KMS-11 (cell line): ENCODE data around the gene DAO.

Experiments
- H2AFZ ChIP-seq: fragments of 200-600 bp; sonication (generic); 2 replicates; pipeline ENCODE4 v1.6.1; 2016; ENCODE audit warnings: antibody characterized with exemption, mixed run types, low read depth
- H3K27ac ChIP-seq: fragments of 200-600 bp; sonication (generic); 2 replicates; pipeline ENCODE4 v1.6.1; 2016; ENCODE audit warnings: mild to moderate bottlenecking, mixed run types
- H3K27me3 ChIP-seq: fragments of 200-600 bp; sonication (generic); 2 replicates; pipeline ENCODE4 v1.6.1; 2017; ENCODE audit warnings: mild to moderate bottlenecking, low read depth, mixed run types, moderate library complexity; ENCODE audit not compliant: insufficient read depth
- H3K36me3 ChIP-seq: fragments of 200-600 bp; sonication (generic); 2 replicates; pipeline ENCODE4 v1.6.1; 2017; ENCODE audit warnings: mild to moderate bottlenecking, mixed run types; ENCODE audit not compliant: insufficient read depth
- H3K4me1 ChIP-seq: fragments of 200-600 bp; sonication (generic); 2 replicates; pipeline ENCODE4 v1.6.1; 2016; ENCODE audit warnings: mild to moderate bottlenecking, low read depth, mixed run types; ENCODE audit not compliant: poor library complexity, severe bottlenecking
- H3K4me2 ChIP-seq: fragments of 200-600 bp; sonication (generic); 2 replicates; pipeline ENCODE4 v1.7.0; 2016; ENCODE audit warnings: mild to moderate bottlenecking, mixed run types
- H3K4me3 ChIP-seq: fragments of 200-600 bp; sonication (generic); IDR thresholded peaks from 2 replicates; pipeline ENCODE4 v1.6.1; 2017; ENCODE audit warnings: low read depth, low read length, mixed read lengths; ENCODE audit not compliant: insufficient read depth
- H3K79me2 ChIP-seq: fragments of 200-600 bp; sonication (generic); 2 replicates; pipeline ENCODE4 v1.6.1; 2016; ENCODE audit warnings: low read depth, mixed run types; ENCODE audit not compliant: insufficient read depth
- H3K9ac ChIP-seq: fragments of 200-600 bp; sonication (generic); 2 replicates; pipeline ENCODE4 v1.6.1; 2016; ENCODE audit warnings: mild to moderate bottlenecking, mixed run types
- H4K20me1 ChIP-seq: fragments of 200-600 bp; sonication (generic); 2 replicates; pipeline ENCODE4 v1.6.1; 2016; ENCODE audit warnings: mild to moderate bottlenecking, mixed run types; ENCODE audit not compliant: insufficient read depth
- CTCF ChIP-seq: fragments of 200-600 bp; sonication (generic); conservative IDR thresholded peaks from 2 replicates; pipeline ENCODE4 v1.6.1; 2017; ENCODE audit warnings: low read depth, mild to moderate bottlenecking, antibody characterized with exemption, low read length, moderate library complexity, mixed read lengths

Gene DAO

DNA sequence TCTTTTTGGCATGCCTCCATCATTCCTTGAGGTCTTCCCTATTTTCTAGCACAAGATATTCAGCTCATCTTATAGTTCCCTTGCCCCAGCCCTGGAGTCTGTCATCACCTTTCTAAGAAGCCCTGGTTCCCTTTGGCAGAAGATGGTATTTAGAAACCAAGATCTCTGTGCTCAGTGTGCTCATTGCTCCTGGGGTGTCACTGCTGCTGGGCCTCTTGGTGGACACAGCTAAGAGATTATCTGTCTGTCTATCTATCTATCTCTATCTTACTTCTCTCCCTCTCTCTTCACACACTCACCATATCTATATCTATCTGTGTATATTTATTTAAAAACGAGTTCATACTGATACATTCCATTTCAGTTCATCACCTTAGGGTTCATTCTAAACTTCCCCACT, 67.2 kb downstream of the DAO start:
- Histone ChIP-seq H3K9ac (no peak overlapping the region), H3K4me1 (no peaks in the 10 kb centered on the region), H2AFZ (no peak overlapping the region), H3K4me2 (no peak overlapping the region), H3K4me3 (no peak overlapping the region), H3K36me3 (no peaks in the 10 kb centered on the region), H3K27me3 (no peaks in the 10 kb centered on the region), H3K79me2 (no peaks in the 10 kb centered on the region), H4K20me1 (no peaks in the 10 kb centered on the region), H3K27ac (no peak overlapping the region)
- no peak for TF ChIP-seq CTCF

DNA sequence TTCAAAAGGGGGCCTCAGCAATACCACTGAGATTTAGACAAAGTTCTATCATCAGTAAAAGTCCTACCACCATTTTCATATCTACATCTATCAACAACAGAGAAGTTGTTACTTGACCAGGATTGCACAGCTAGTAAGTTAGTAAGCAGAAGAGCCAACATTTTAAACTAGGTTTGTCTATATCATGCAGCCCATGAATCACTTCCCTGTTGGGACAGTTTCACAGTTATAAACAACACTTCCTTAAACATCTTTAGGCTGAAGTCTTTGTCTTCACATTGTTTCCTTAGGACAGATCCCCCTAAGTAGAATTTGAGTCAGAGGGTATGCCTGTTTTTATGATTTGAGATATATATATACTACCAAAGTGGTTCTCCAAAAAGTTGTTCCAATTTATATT, 68.5 kb downstream of the DAO start:
- Histone ChIP-seq H4K20me1 (no peaks in the 10 kb centered on the region), H3K9ac (no peak overlapping the region), H3K27ac (no peak overlapping the region), H3K4me3 (no peak overlapping the region), H3K4me2 (no peak overlapping the region), H2AFZ (no peak overlapping the region), H3K79me2 (no peaks in the 10 kb centered on the region), H3K36me3 (no peaks in the 10 kb centered on the region), H3K27me3 (no peaks in the 10 kb centered on the region), H3K4me1 (no peaks in the 10 kb centered on the region)
- TF ChIP-seq CTCF: no peak

DNA sequence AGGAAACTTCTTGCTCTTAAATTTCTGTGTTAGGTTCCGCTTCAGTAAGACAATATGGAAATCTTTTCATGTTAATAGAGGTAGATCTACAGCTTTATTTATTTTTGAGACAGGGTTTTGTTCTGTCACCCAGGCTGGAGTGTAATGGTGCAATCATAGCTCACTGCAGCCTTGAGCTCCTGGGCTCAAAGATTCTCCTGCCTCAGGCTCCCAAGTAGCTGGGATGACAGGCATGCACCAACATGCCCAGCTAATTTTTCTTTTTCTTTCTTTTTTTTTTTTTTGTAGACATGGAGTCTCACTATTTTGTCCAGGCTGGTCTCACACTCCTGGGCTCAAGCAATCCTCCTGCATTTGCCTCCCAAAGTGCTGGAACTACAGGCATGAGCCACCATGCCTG, 70.1 kb downstream of the DAO start:
- no peak overlapping the region for H2AFZ ChIP-seq
- H3K27me3 ChIP-seq: no peaks in the 10 kb centered on the region
- no peak for TF ChIP-seq CTCF
- no peaks in the 10 kb centered on the region for H3K4me1 ChIP-seq
- H3K79me2 ChIP-seq: no peaks in the 10 kb centered on the region
- H3K9ac ChIP-seq: no peak overlapping the region
- no peak overlapping the region for H3K4me2 ChIP-seq
- no peaks in the 10 kb centered on the region for H3K36me3 ChIP-seq
- H4K20me1 ChIP-seq: no peaks in the 10 kb centered on the region
- no peak overlapping the region for H3K27ac ChIP-seq
- H3K4me3 ChIP-seq: no peak overlapping the region
